HL-60 (cell line): ENCODE data around the gene GP1BA.
A peak's percentile ranks its signal among the peaks of the same experiment; 100 is the strongest.

Experiments used
- DNase-seq, 2 experiments: peaks; one replicate each; pipeline ENCODE4 v3.0.0-alpha.2; 2010 to 2020; ENCODE audit warnings: low read depth in 1 of 2, low spot score in 1 of 2
- H3K27ac ChIP-seq: fragments of 250-450 bp; sonication (Bioruptor Pico); replicated peaks from 2 replicates; pipeline ENCODE4 v1.5.1; 2020; ENCODE audit warnings: mild to moderate bottlenecking, moderate library complexity
- H3K27me3 ChIP-seq: fragments of 250-450 bp; sonication (Bioruptor Pico); 2 replicates; pipeline ENCODE4 v1.5.1; 2021; ENCODE audit warnings: mild to moderate bottlenecking, moderate library complexity; ENCODE audit not compliant: insufficient read depth, poor library complexity, severe bottlenecking
- H3K4me3 ChIP-seq: replicated peaks from 2 replicates; pipeline ENCODE4 v1.5.1; 2011; ENCODE audit warnings: mild to moderate bottlenecking, control low read depth, low read length; ENCODE audit not compliant: insufficient read depth
- CTCF ChIP-seq: IDR thresholded peaks from one replicate; pipeline ENCODE4 v1.5.1; 2011; ENCODE audit warnings: low read length, control low read depth, inconsistent platforms; ENCODE audit not compliant: insufficient read depth
- GABPA ChIP-seq: IDR thresholded peaks from 2 replicates; pipeline ENCODE4 v1.6.1; 2012; ENCODE audit warnings: low read depth
- POLR2AphosphoS5 ChIP-seq: IDR thresholded peaks from 2 replicates; pipeline ENCODE4 v1.6.1; 2012; ENCODE audit warnings: low read depth
- SPI1 ChIP-seq: IDR thresholded peaks from 2 replicates; pipeline ENCODE4 v1.6.1; 2012; ENCODE audit warnings: low read depth, mild to moderate bottlenecking, borderline replicate concordance
- TF ChIP-seq, protein P1 (sequence below): IDR thresholded peaks from 2 replicates; pipeline ENCODE4 v1.6.1; 2012; ENCODE audit warnings: low read depth; ENCODE audit not compliant: insufficient replicate concordance

The GP1BA gene

DNA sequence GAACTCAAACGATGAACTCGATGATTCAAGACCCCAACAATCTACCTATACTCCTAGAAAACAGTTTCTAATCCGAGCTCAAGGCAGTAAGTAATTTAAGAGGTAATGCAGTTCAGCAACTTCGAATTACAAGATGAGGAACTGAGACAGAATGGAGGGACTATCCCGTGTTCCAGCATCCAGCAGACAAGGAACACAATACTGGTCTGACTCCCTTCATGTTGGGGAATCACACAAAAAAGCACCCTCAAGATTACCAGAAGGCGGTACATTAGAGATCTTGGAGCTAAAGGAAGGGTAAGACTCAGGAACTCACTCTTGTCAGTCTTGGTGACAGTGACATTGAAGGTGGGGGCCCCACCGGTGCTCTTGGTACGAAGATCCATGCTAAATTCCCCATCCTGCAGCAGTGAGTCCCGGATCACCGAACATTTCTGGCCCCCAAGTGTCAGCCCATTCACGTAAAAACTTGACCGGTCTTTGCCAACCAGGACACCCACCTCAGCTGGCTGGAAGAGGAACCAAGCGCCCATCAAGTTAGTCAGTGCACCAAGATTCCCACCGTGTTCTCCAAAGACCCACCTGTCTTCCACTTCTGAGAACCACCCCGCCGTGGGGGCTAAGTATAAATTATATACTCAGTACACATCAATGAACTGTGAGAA, 14.4 kb downstream of the GP1BA start:
- H3K27ac ChIP-seq = peak overlapping the region; percentile 98
- TF ChIP-seq GABPA = no peak
- TF ChIP-seq POLR2AphosphoS5 = no peak
- TF ChIP-seq, protein P1, sequence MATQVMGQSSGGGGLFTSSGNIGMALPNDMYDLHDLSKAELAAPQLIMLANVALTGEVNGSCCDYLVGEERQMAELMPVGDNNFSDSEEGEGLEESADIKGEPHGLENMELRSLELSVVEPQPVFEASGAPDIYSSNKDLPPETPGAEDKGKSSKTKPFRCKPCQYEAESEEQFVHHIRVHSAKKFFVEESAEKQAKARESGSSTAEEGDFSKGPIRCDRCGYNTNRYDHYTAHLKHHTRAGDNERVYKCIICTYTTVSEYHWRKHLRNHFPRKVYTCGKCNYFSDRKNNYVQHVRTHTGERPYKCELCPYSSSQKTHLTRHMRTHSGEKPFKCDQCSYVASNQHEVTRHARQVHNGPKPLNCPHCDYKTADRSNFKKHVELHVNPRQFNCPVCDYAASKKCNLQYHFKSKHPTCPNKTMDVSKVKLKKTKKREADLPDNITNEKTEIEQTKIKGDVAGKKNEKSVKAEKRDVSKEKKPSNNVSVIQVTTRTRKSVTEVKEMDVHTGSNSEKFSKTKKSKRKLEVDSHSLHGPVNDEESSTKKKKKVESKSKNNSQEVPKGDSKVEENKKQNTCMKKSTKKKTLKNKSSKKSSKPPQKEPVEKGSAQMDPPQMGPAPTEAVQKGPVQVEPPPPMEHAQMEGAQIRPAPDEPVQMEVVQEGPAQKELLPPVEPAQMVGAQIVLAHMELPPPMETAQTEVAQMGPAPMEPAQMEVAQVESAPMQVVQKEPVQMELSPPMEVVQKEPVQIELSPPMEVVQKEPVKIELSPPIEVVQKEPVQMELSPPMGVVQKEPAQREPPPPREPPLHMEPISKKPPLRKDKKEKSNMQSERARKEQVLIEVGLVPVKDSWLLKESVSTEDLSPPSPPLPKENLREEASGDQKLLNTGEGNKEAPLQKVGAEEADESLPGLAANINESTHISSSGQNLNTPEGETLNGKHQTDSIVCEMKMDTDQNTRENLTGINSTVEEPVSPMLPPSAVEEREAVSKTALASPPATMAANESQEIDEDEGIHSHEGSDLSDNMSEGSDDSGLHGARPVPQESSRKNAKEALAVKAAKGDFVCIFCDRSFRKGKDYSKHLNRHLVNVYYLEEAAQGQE = no peak
- TF ChIP-seq CTCF = no peak
- no peak for TF ChIP-seq SPI1
- DNase-seq = no peak

DNA sequence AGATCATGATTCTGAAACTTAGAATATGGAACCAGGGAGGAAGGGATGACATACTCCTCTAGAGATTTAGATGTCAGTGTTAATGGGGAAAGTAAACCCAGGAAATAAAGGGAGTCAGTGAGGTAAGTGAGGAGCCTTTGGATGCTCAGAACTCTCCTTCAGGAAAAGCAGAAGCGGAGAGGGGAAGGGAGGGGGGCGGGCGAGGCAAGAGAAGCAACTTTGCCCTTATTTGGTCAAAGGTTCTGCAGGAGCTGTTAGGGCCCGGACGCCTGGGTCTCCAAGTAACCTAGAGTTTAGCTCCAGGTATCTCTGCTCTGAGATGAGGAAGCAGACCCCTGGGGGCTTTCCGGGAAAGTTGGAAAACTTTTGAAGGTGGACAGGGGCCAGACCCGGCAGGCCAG, 14.9 kb downstream of the GP1BA start:
- peak in 1 of 2 experiments; percentile 48 for DNase-seq
- Histone ChIP-seq H3K27me3 (no peaks in the 10 kb centered on the region), H3K27ac (peak overlapping the region; percentile 98), H3K4me3 (peak overlapping the region; percentile 67)
- TF ChIP-seq SPI1 (peak; percentile 39; the same call in 1 of the 2 replicates), CTCF (no peak)

More for the DNA sequence above, 14.4 kb downstream of the GP1BA start:
- Histone ChIP-seq H3K4me3 (peak overlapping the region; percentile 67), H3K27me3 (no peaks in the 10 kb centered on the region)

DNA sequence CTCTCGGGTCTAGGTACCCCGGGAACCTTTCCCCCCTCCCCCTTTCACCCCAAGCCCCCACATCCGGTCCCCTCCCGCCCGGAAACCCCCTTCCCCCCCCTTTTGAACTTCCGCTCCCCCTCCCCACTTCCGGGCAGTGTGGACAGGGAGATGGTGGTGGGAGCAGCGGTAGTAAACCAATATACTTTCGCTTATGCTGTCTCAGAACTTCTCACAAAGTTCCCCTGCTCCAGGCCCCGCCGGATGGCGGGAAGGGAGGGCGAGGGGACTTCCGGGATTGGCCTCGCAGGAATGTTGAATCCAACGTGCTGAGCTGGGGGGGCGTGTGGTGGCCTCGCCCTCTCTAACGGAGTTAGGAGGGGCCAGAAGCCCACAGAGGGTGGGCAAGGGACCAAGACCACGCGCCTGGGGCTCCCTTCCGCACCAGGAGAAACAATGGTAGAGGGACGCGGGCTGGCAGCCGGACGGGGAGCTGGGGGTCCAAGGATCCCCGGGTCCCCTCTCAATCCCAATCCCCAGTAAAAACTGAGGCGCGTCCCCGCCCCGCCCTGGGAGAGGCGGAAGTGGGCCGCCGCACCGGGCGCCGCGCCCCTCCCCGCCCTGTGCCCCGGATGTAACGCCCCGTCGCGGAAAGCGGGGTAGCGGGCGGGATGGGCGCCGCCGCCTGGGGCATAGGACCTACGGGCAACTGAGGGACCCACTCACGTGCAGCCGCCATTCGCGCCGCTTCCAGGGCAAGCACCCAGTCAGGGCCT, 15.5 kb downstream of the GP1BA start:
- peak overlapping the region; percentile 67 for H3K4me3 ChIP-seq
- H3K27me3 ChIP-seq = no peaks in the 10 kb centered on the region
- TF ChIP-seq POLR2AphosphoS5 = no peak
- TF ChIP-seq GABPA = peak; percentile 55
- TF ChIP-seq, protein P1 = no peak
- TF ChIP-seq SPI1 = no peak
- no peak for TF ChIP-seq CTCF
- H3K27ac ChIP-seq = peak overlapping the region; percentile 98
- DNase-seq = peak in 1 of 2 experiments; percentile 45
